Lower lobe of right lung (tissue), 2 donors: ENCODE data around the gene GNB1L. TPM values are rescaled to one million over a fixed set of nuclear protein-coding genes. Genes with fewer than 3 reads are reported as not detected.

ENCODE experiments used
- ATAC-seq, 2 donors: fragments of 200-7000 bp; cut with Tn5 transposase; one replicate each; pipeline ENCODE4 v1.9.1; 2020 to 2022; ENCODE audit warnings: mild to moderate bottlenecking in 2 of 2, moderate library complexity in 2 of 2
- DNase-seq: peaks from one replicate; pipeline ENCODE4 v3.0.0-alpha.2; 2020
- H3K27ac ChIP-seq: fragments of 200-600 bp; one replicate; pipeline ENCODE4 v1.8.0; 2022
- H3K27me3 ChIP-seq: fragments of 200-600 bp; one replicate; pipeline ENCODE4 v1.8.0; 2022; ENCODE audit warnings: low read depth
- H3K36me3 ChIP-seq: fragments of 200-600 bp; one replicate; pipeline ENCODE4 v1.8.0; 2022; ENCODE audit warnings: mild to moderate bottlenecking
- H3K4me1 ChIP-seq: fragments of 200-600 bp; one replicate; pipeline ENCODE4 v1.8.0; 2022
- H3K4me3 ChIP-seq: fragments of 200-600 bp; one replicate; pipeline ENCODE4 v1.8.0; 2022; ENCODE audit warnings: mild to moderate bottlenecking
- H3K9me3 ChIP-seq: fragments of 200-600 bp; one replicate; pipeline ENCODE4 v1.8.0; 2022
- CTCF ChIP-seq: fragments of 200-600 bp; IDR thresholded peaks from one replicate; pipeline ENCODE4 v1.8.0; 2022; ENCODE audit warnings: antibody characterized with exemption, mild to moderate bottlenecking
- intact Hi-C: fragments of 100-400 bp; cut with DNase I; formaldehyde crosslinking; loops from one replicate; pipeline ENCODE4 v1.11.0; 2022
- total RNA-seq: library from RNA; stranded (reverse); fragmentation: NEBNext Ultra II Directional; extraction: Animal tissue kit (Norgen Biotek cat#: 25700); gene quantifications from one replicate; pipeline ENCODE4 v1.2.1, GENCODE V29; 2021
- donor health status: DM: no; HTN: yes; CAD: no; lungs with severe emphysema.

GNB1L gene
- total RNA-seq, 1 donor from 2014 or later: 6.0 TPM

GRCh38 chr22:19767427-19768341 lies 87.0 kb downstream of the GNB1L start:
- H3K4me3 ChIP-seq: peak overlapping the region; percentile 44
- no peaks in the 10 kb centered on the region for H3K36me3 ChIP-seq
- DNase-seq (no peak), ATAC-seq (peak; percentile 8 to 17)
- H3K9me3 ChIP-seq: no peaks in the 10 kb centered on the region
- no peak overlapping the region for H3K27ac ChIP-seq
- TF ChIP-seq CTCF: no peak
- intact Hi-C loops: no loop called here
- peaks cover 98% of the 10 kb centered on the region for H3K27me3 ChIP-seq
- peaks cover 20% of the 10 kb centered on the region for H3K4me1 ChIP-seq

- Histone ChIP-seq H3K27me3 (peaks cover 98% of the 10 kb centered on the region), H3K27ac (peak overlapping the region; percentile 6), H3K9me3 (no peaks in the 10 kb centered on the region), H3K4me1 (peaks cover 20% of the 10 kb centered on the region), H3K36me3 (no peaks in the 10 kb centered on the region), H3K4me3 (peak overlapping the region; percentile 44)
- intact Hi-C loops: no loop called here
- DNase-seq (peak; percentile 81), ATAC-seq (peak; percentile 69 to 73)
- TF ChIP-seq CTCF: peak; percentile 25
Measured at GRCh38 chr22:19766511-19767426, 87.9 kb downstream of the GNB1L start.

GRCh38 chr22:19766240-19766510 lies 88.5 kb downstream of the GNB1L start:
- H3K27me3 ChIP-seq: peaks cover 98% of the 10 kb centered on the region
- H3K9me3 ChIP-seq: no peaks in the 10 kb centered on the region
- peak overlapping the region; percentile 6 for H3K27ac ChIP-seq
- DNase-seq: no peak
- no peak for ATAC-seq
- peak overlapping the region; percentile 44 for H3K4me3 ChIP-seq
- H3K4me1 ChIP-seq: peaks cover 20% of the 10 kb centered on the region
- TF ChIP-seq CTCF: no peak
- no peaks in the 10 kb centered on the region for H3K36me3 ChIP-seq
- intact Hi-C loops: no loop called here

GRCh38 chr22:19765477-19766239 lies 89.0 kb downstream of the GNB1L start:
- Histone ChIP-seq H3K36me3 (no peaks in the 10 kb centered on the region), H3K27ac (no peak overlapping the region), H3K4me3 (peak overlapping the region; percentile 37), H3K9me3 (no peaks in the 10 kb centered on the region), H3K27me3 (peaks cover 96% of the 10 kb centered on the region), H3K4me1 (peaks cover 20% of the 10 kb centered on the region)
- DNase-seq (no peak), ATAC-seq (peak in 1 of 2 donors; percentile 30)
- intact Hi-C loops: no loop called here
- TF ChIP-seq CTCF: no peak
